ENCODE results near the gene KRTAP4-7. TPM values are rescaled to one million over a fixed set of nuclear protein-coding genes. Genes with fewer than 3 reads are reported as not detected.
"Not testable (repeated sequence)": the region's sequence is repeated elsewhere in the genome, so short reads cannot be mapped to it uniquely, and the experiment has no call there.

KRTAP4-7 gene
- total RNA-seq, 4 donors from 2014 or later: not detected

DNA sequence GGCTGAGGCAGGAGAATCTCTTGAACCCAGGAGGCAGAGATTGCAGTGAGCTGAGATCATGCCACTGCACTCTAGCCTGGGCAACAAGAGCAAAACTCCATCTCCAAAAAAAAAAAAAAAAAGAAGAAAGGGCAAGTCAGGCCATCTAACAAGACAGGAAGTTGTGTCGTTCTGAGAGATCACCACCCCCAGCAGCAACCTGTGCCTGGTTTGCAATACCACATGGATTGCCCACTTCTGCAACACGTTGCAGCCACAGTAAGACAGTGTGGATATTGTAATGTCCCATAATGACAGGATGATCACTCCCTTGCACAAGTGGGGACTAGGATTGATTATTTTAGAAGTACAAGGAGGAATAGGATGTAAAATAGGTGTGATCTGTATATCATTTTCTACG lies 14.9 kb upstream of the KRTAP4-7 start:
- intact Hi-C loops (cut with DNase I): no loop called here
- TF ChIP-seq, protein P1, sequence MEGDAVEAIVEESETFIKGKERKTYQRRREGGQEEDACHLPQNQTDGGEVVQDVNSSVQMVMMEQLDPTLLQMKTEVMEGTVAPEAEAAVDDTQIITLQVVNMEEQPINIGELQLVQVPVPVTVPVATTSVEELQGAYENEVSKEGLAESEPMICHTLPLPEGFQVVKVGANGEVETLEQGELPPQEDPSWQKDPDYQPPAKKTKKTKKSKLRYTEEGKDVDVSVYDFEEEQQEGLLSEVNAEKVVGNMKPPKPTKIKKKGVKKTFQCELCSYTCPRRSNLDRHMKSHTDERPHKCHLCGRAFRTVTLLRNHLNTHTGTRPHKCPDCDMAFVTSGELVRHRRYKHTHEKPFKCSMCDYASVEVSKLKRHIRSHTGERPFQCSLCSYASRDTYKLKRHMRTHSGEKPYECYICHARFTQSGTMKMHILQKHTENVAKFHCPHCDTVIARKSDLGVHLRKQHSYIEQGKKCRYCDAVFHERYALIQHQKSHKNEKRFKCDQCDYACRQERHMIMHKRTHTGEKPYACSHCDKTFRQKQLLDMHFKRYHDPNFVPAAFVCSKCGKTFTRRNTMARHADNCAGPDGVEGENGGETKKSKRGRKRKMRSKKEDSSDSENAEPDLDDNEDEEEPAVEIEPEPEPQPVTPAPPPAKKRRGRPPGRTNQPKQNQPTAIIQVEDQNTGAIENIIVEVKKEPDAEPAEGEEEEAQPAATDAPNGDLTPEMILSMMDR (IDR thresholded peaks at IDR 0.05): no peak
- no peak for TF ChIP-seq POLR2A (IDR thresholded peaks at IDR 0.05)
- H3K36me3 ChIP-seq: no peaks in the 10 kb centered on the region
- DNase-seq: no peak
- H3K4me1 ChIP-seq: no peaks in the 10 kb centered on the region
- H3K27ac ChIP-seq: no peak overlapping the region
- WGBS, 2 donors: 55 to 80% methylated on average over 3 of the region's 3 CpGs
- no peak overlapping the region for H3K4me3 ChIP-seq
- H3K9me3 ChIP-seq: no peaks in the 10 kb centered on the region
- no peaks in the 10 kb centered on the region for H3K27me3 ChIP-seq

DNA sequence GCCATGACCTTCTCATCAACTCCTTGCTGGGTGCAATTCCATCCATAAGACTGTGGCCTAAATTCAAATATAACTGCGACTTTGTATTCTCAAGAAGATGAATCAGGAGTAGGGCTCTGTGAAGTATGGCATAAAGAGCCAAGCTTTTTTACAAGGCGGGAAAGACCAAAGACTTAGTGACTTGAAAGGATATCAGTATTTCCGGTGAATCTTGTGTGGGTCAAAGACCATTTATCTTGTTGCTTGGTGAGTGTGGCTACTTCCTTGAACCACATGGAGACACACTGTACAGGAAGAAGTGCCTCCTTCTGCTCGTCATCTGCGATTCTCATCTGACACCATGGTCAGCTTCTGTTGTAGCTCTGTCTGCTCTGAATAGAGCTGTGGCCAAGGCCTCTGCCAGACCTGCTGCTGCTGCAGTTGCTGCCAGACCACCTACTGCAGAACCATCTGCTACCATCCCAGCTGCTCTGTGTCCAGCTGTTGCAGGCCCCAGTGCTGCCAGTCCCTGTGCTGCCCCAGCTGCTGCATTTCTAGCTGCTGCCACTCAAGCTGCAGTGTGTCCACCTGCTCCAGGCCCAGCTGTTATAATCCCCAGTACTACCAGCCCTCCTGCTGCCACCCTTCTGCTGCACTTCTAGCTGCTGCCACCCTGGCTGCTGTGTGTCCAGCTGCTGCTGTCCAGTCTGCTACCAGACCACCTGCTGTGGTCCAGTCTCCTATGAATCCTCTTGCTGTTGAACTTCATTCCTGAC lies 12.2 kb upstream of the KRTAP4-7 start:
- Histone ChIP-seq H3K27ac (no peak overlapping the region), H3K27me3 (peaks cover 0 to 15% (median 0%) of the 10 kb centered on the region in 4 donors), H3K4me3 (no peak overlapping the region), H3K36me3 (no peaks in the 10 kb centered on the region), H3K4me1 (no peaks in the 10 kb centered on the region), H3K9me3 (no peaks in the 10 kb centered on the region)
- no peak for DNase-seq
- TF ChIP-seq, protein P1 (IDR thresholded peaks at IDR 0.05): no peak
- no peak for TF ChIP-seq POLR2A (IDR thresholded peaks at IDR 0.05)
- intact Hi-C loops (cut with DNase I): no loop called here
- WGBS, 2 donors: 80 to 84% methylated on average over 5 of the region's 5 CpGs

DNA sequence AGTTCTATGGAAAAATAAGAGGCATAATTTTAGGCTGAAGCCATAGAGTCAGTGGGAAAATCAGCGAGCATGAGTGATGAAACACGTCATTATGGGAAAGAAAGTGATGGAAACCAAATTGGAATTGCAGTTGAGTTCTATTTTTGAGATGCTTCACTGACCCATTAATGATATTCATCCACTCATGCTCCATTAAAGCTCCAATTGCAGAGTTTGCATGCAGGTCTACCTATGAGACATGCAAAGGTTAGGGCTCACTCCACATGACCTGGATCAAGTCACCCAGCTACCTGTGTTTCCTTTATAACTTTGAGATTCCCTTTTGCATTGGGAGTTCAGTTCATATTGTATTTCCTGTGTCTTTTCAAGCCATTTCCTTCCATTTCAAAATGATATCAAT lies 10.3 kb upstream of the KRTAP4-7 start:
- H3K4me3 ChIP-seq: no peak overlapping the region
- no peak overlapping the region for H3K27ac ChIP-seq
- H3K4me1 ChIP-seq: no peaks in the 10 kb centered on the region
- TF ChIP-seq, protein P1 (IDR thresholded peaks at IDR 0.05): no peak
- no peak for TF ChIP-seq POLR2A (IDR thresholded peaks at IDR 0.05)
- intact Hi-C loops (cut with DNase I): no loop called here
- 80 to 97% methylated on average over 2 of the region's 2 CpGs for WGBS, 2 donors
- H3K27me3 ChIP-seq: peaks cover 0 to 15% (median 0%) of the 10 kb centered on the region in 4 donors
- no peaks in the 10 kb centered on the region for H3K9me3 ChIP-seq
- no peak for DNase-seq
- no peaks in the 10 kb centered on the region for H3K36me3 ChIP-seq

DNA sequence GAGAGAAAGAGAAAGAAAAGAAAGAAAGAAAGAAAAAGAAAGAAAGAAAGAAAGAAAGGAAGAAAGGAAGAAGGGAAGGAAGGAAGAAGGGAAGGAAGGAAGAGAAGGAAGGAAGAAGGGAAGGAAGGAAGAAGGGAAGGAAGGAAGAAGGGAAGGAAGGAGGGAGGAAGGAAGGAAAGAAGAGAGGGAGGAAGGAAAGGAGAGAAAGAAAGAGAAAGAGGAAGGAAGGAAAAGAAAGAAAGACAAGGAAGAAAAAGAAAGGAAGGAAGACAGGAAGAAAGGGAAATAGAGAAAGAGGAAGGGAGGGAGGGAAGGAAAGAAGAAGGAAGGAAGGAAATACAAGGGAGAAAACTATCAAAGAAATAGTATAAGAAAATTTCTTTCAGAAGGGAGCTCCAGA lies 7.2 kb upstream of the KRTAP4-7 start:
- H3K4me1 ChIP-seq: no peaks in the 10 kb centered on the region
- no peak for TF ChIP-seq POLR2A (IDR thresholded peaks at IDR 0.05)
- TF ChIP-seq, protein P1 (IDR thresholded peaks at IDR 0.05): no peak
- intact Hi-C loops (cut with DNase I): no loop called here
- DNase-seq: no peak
- H3K27me3 ChIP-seq: peaks cover 0 to 15% (median 0%) of the 10 kb centered on the region in 4 donors
- H3K4me3 ChIP-seq: no peak overlapping the region
- no peak overlapping the region for H3K27ac ChIP-seq
- no peaks in the 10 kb centered on the region for H3K36me3 ChIP-seq
- H3K9me3 ChIP-seq: no peaks in the 10 kb centered on the region

DNA sequence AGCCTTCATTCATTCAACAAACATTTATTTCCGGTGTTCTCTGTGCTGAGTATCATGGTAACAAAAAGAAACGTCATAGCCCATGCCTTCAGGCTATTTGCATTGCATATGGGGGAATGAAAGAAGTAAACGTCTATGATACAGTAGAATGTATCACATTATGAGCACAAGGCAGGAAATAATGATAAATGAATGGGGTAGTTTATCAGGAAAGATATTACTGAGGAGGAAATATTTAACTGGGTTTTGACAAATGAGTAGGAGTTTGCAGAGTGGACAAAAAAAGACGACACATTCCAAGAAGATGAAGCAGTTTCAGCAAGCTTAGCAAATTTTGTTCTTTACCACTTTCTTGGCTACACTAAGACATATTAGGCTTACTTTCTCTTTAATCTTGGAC lies 1.3 kb upstream of the KRTAP4-7 start:
- H3K27ac ChIP-seq: no peak overlapping the region
- H3K4me1 ChIP-seq: no peaks in the 10 kb centered on the region
- H3K36me3 ChIP-seq: no peaks in the 10 kb centered on the region
- no peak overlapping the region for H3K4me3 ChIP-seq
- WGBS, 2 donors: 24 to 42% methylated on average over 4 of the region's 4 CpGs
- no peaks in the 10 kb centered on the region for H3K27me3 ChIP-seq
- TF ChIP-seq POLR2A (IDR thresholded peaks at IDR 0.05): no peak
- TF ChIP-seq, protein P1 (IDR thresholded peaks at IDR 0.05): no peak
- intact Hi-C loops (cut with DNase I): no loop called here
- no peaks in the 10 kb centered on the region for H3K9me3 ChIP-seq
- no peak for DNase-seq

DNA sequence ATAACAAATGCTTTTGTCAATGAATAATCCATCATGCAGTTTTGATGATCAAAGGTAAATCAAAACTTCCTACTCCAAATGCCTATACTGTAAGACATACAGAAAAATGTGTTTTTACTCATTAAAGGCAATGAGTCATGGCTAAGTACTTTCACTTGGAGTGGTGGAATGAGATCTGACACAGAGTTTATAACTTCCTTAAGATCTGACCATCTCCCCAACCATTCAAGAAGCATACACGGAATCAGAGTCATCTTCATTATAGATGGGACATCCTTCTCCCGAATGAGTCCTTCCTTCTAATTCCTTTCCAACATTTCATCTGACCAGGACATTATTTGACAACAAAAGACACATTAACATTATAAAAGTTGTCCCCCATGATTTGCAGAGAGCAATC lies 523 bp upstream of the KRTAP4-7 start:
- WGBS, 2 donors: 30 to 52% methylated on average over 2 of the region's 2 CpGs
- DNase-seq; H3K36me3 ChIP-seq; H3K4me1 ChIP-seq; H3K9me3 ChIP-seq; intact Hi-C loops (cut with DNase I); H3K27ac ChIP-seq; H3K27me3 ChIP-seq; H3K4me3 ChIP-seq: not testable (repeated sequence)

DNA sequence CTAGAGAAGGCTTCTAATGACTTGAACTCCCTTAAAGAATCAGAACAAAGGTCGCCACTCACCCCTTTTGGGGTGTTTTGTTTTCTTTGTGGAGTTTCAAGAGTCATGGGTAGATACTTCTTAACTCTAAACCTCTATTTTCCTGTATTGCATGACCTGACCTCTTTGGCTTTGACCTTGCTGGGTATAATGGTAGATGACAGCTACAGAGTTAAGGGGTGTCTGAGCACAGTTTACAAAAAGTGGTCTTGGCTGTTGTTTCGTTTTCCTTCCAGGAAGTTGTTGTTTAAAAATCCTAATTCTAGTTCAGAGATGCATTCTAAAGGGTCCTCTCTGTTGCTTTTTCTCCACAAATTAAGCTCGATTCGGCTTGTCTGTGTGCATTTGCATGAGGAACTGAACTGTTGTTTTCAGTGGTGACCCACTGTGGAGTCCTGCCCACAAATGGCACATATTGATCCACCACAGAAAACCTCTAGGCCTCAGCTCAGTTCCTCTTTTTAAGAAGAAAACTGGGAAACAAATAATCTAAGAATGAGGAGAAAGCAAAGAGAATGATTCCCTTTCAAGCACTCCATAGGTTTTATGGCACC lies 4.9 kb downstream of the KRTAP4-7 start:
- H3K27ac ChIP-seq; DNase-seq; intact Hi-C loops (cut with DNase I); H3K9me3 ChIP-seq; H3K4me3 ChIP-seq; H3K27me3 ChIP-seq; H3K4me1 ChIP-seq; H3K36me3 ChIP-seq: not testable (repeated sequence)
- 48 to 56% methylated on average over 3 to 4 of the region's 4 CpGs for WGBS, 2 donors
